OCI-LY7 (cell line): ENCODE data around the gene S100A9. TPM values are rescaled to one million over a fixed set of nuclear protein-coding genes. Genes with fewer than 3 reads are reported as not detected.

ENCODE experiments used
- BruUV-seq: library from RNA; stranded (reverse); fragments of 400-500 nt; replicated peaks from 2 replicates; lab custom pipeline; 2021; lab: Mats Ljungman, UMichigan
- CTCF ChIA-PET: fragments of 300-600 bp; sonication (Branson Sonifier 250); formaldehyde crosslinking; loops from one replicate; lab custom pipeline; 2022; ENCODE audit warnings: antibody characterized with exemption; ENCODE audit not compliant: unreplicated experiment; lab: Charles Lee
- POLR2A ChIA-PET: fragments of 300-600 bp; sonication (Branson Sonifier 250); formaldehyde crosslinking; loops from one replicate; lab custom pipeline; 2022; ENCODE audit warnings: antibody characterized with exemption; lab: Charles Lee
- DNase-seq: peaks from one replicate; pipeline ENCODE4 v3.0.0-alpha.2; 2015; ENCODE audit warnings: low spot score
- H2AFZ ChIP-seq: fragments of 200-600 bp; sonication (generic), shearing (Covaris generic); 2 replicates; pipeline ENCODE4 v1.6.1; 2014; ENCODE audit warnings: mild to moderate bottlenecking, antibody characterized with exemption, low read length, moderate library complexity
- H3K27ac ChIP-seq: fragments of 200-600 bp; sonication (generic); 2 replicates; pipeline ENCODE4 v1.5.1; 2014; ENCODE audit warnings: mixed run types, low read depth, mild to moderate bottlenecking, moderate library complexity, low read length, inconsistent platforms; ENCODE audit not compliant: poor library complexity, severe bottlenecking
- H3K36me3 ChIP-seq: fragments of 200-600 bp; sonication (generic); 2 replicates; pipeline ENCODE4 v1.6.1; 2014; ENCODE audit warnings: mild to moderate bottlenecking, antibody characterized with exemption, low read length, moderate library complexity, mixed read lengths; ENCODE audit not compliant: insufficient read depth
- H3K4me1 ChIP-seq: fragments of 200-600 bp; sonication (generic); 2 replicates; pipeline ENCODE4 v1.5.1; 2014; ENCODE audit warnings: mild to moderate bottlenecking, low read length; ENCODE audit not compliant: insufficient read depth, poor library complexity, severe bottlenecking
- H3K4me2 ChIP-seq: fragments of 200-600 bp; sonication (generic); 2 replicates; pipeline ENCODE4 v1.6.1; 2014; ENCODE audit warnings: mild to moderate bottlenecking, low read length
- H3K4me3 ChIP-seq: fragments of 200-600 bp; sonication (generic); 2 replicates; pipeline ENCODE4 v1.5.1; 2014; ENCODE audit warnings: mild to moderate bottlenecking, low read depth, low read length; ENCODE audit not compliant: poor library complexity, severe bottlenecking
- H3K79me2 ChIP-seq: fragments of 200-600 bp; sonication (generic); 2 replicates; pipeline ENCODE4 v1.6.1; 2016; ENCODE audit warnings: low read depth, mild to moderate bottlenecking, low read length, moderate library complexity, mixed read lengths; ENCODE audit not compliant: insufficient read depth
- H3K9me2 ChIP-seq: fragments of 200-600 bp; sonication (generic); 2 replicates; pipeline ENCODE4 v1.6.1; 2016; ENCODE audit warnings: mild to moderate bottlenecking, low read length, mixed read lengths; ENCODE audit not compliant: insufficient read depth
- H3K9me3 ChIP-seq: fragments of 200-600 bp; sonication (generic); 2 replicates; pipeline ENCODE4 v1.6.1; 2014; ENCODE audit warnings: mild to moderate bottlenecking, mixed run types, low read length, mixed read lengths
- H4K20me1 ChIP-seq: fragments of 200-600 bp; sonication (generic); 2 replicates; pipeline ENCODE4 v1.6.1; 2014; ENCODE audit warnings: mild to moderate bottlenecking, antibody characterized with exemption, low read length, moderate library complexity, mixed read lengths; ENCODE audit not compliant: insufficient read depth
- CTCF ChIP-seq: fragments of 200-600 bp; sonication (generic); conservative IDR thresholded peaks from 2 replicates; pipeline ENCODE4 v1.5.1; 2014; ENCODE audit warnings: mild to moderate bottlenecking, antibody characterized with exemption, low read length, moderate library complexity, mixed read lengths
- EZH2phosphoT487 ChIP-seq: fragments of 200-600 bp; sonication (generic); IDR thresholded peaks from 2 replicates; pipeline ENCODE4 v1.6.1; 2018; ENCODE audit warnings: low read depth, borderline replicate concordance, mild to moderate bottlenecking, mixed run types, antibody characterized with exemption, low read length, moderate library complexity, mixed read lengths
- intact Hi-C: fragments of 100-400 bp; cut with micrococcal nuclease; formaldehyde crosslinking; loops from one replicate; pipeline ENCODE4 v1.10.0; 2022; ENCODE audit not compliant: unreplicated experiment
- total RNA-seq, 2 experiments: library from RNA; depleted of rRNA in 1 of 2; stranded (reverse); fragments of >200 nt in 1 of 2; shearing (Covaris generic) in 1 of 2; gene quantifications; 2 replicates each; pipeline ENCODE4 v1.2.3, GENCODE V29; 2014 to 2022

The S100A9 gene
- total RNA-seq, 2 experiments from 2014 or later = not detected

GRCh38 chr1:153392822-153393221, 35.2 kb downstream of the S100A9 start:
- Histone ChIP-seq H3K9me3 (no peaks in the 10 kb centered on the region), H3K4me3 (no peak overlapping the region), H3K4me2 (no peak overlapping the region), H3K36me3 (no peaks in the 10 kb centered on the region), H4K20me1 (no peaks in the 10 kb centered on the region), H2AFZ (no peak overlapping the region), H3K27ac (no peak overlapping the region), H3K4me1 (no peaks in the 10 kb centered on the region), H3K9me2 (no peaks in the 10 kb centered on the region), H3K79me2 (no peaks in the 10 kb centered on the region)
- DNase-seq = no peak
- ChIA-PET CTCF (no interaction called here), POLR2A (no interaction called here)
- no peak for TF ChIP-seq CTCF
- intact Hi-C loops = no loop called here
- BruUV-seq = no TSS peak

GRCh38 chr1:153393926-153394325, 36.3 kb downstream of the S100A9 start:
- intact Hi-C loops = no loop called here
- CTCF ChIA-PET = no interaction called here
- no peak overlapping the region for H3K4me3 ChIP-seq

GRCh38 chr1:153394391-153394790, 36.7 kb downstream of the S100A9 start:
- no peak overlapping the region for H2AFZ ChIP-seq
- no peak overlapping the region for H3K4me2 ChIP-seq
- no peaks in the 10 kb centered on the region for H3K9me3 ChIP-seq
- ChIA-PET CTCF (no interaction called here), POLR2A (no interaction called here)
- no peak overlapping the region for H3K27ac ChIP-seq
- H3K4me3 ChIP-seq = no peak overlapping the region
- intact Hi-C loops = no loop called here
- no peaks in the 10 kb centered on the region for H3K79me2 ChIP-seq
- no peak for DNase-seq
- no peaks in the 10 kb centered on the region for H3K36me3 ChIP-seq
- H3K4me1 ChIP-seq = no peaks in the 10 kb centered on the region
- TF ChIP-seq EZH2phosphoT487 = no peak
- 0 out of 2 replicates have a peak, but pooled peaks have one; percentile 3 for TF ChIP-seq CTCF
- H4K20me1 ChIP-seq = no peaks in the 10 kb centered on the region
- BruUV-seq = no TSS peak
- H3K9me2 ChIP-seq = no peaks in the 10 kb centered on the region

More at GRCh38 chr1:153393926-153394325, 36.3 kb downstream of the S100A9 start:
- no peaks in the 10 kb centered on the region for H3K9me2 ChIP-seq
- DNase-seq = no peak
- TF ChIP-seq EZH2phosphoT487 (no peak), CTCF (peak; percentile 17; the same call in 1 of the 2 replicates)
- H3K79me2 ChIP-seq = no peaks in the 10 kb centered on the region
- H3K4me1 ChIP-seq = no peaks in the 10 kb centered on the region
- no peaks in the 10 kb centered on the region for H4K20me1 ChIP-seq
- H3K4me2 ChIP-seq = no peak overlapping the region
- H3K9me3 ChIP-seq = no peaks in the 10 kb centered on the region
- no TSS peak for BruUV-seq
- H2AFZ ChIP-seq = no peak overlapping the region
- POLR2A ChIA-PET = no interaction called here
- H3K36me3 ChIP-seq = no peaks in the 10 kb centered on the region
- H3K27ac ChIP-seq = no peak overlapping the region
